ENCODE results near the gene MTG1.
"Not testable (repeated sequence)": the region's sequence is repeated elsewhere in the genome, so short reads cannot be mapped to it uniquely, and the experiment has no call there.

Gene MTG1

DNA sequence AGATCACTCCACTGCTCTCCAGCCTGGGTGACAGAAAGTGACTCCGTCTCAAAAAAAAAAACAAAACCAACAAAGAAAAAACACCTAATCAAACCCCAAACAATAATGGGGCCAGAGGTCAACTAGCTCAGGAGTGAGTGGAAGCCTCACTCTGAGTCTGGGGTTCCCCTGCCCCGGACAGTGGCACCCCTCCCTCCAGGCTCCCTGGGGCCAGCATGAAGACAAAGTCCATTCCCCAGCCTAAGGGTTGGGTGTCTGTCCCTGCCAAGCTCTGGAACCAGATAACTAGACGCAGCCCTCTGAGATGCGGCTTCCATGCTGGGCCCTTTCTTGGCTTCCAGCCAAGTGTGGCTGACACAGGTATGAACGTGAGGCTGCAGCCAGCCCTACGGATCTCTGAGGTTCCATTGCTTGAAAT, 34.4 kb upstream of the MTG1 start:
- no peak for DNase-seq

GRCh38 chr10:133359972-133360610, 33.9 kb upstream of the MTG1 start:
- DNase-seq: no peak

- DNase-seq: no peak
Measured at GRCh38 chr10:133361227-133361626, 32.7 kb upstream of the MTG1 start.

DNA sequence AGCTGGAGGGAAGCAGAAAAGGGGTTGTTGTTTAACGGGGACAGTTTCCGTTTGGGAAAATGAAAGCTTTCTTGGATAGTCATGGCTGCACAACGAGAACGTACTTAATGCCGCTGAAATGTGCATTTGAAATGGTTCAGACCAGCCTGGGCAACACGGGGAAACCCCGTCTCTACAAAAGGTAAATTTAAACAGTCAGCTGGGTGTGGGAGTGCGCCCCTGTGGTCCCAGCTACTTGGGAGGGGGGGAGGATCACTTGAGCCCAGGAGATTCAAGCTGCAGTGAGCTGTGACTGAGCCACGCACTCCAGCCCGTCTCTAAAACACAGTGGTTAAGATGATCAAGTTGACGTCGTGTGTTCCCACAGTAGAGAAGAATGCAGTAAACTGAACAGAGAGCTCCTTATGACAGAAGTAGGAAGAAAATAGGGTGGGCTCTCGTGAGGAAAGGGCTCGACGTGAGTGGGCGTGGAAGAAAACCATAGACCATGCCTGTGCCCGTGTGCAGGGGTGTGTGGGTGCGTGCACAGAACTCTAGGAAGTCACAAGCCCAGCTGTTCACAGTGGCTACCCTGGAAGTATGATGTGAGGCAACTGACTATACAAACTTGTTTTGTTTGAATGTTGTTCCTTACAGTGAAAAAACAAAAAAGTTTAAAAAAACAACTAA, 32.0 kb upstream of the MTG1 start:
- DNase-seq: no peak

DNA sequence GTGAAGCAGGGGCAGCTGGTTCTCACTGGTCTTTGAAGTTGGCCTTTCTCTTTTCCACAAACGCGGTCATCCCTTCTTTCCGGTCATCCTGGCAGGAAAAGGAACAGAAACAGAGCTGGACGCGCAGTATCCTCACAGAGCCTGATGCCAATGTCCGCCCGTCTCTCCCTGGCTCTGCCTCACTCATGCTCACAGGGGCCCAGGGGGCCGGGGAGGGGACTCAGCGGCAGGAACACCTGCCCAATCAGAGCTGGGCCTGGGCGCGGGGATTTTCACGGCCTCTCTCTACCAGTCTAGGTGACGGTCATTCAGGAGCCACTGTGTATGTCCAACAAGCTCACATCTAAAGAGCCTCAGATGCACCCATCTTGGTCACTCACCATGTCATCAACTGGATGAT, 31.1 kb upstream of the MTG1 start:
- no peak for DNase-seq

DNA sequence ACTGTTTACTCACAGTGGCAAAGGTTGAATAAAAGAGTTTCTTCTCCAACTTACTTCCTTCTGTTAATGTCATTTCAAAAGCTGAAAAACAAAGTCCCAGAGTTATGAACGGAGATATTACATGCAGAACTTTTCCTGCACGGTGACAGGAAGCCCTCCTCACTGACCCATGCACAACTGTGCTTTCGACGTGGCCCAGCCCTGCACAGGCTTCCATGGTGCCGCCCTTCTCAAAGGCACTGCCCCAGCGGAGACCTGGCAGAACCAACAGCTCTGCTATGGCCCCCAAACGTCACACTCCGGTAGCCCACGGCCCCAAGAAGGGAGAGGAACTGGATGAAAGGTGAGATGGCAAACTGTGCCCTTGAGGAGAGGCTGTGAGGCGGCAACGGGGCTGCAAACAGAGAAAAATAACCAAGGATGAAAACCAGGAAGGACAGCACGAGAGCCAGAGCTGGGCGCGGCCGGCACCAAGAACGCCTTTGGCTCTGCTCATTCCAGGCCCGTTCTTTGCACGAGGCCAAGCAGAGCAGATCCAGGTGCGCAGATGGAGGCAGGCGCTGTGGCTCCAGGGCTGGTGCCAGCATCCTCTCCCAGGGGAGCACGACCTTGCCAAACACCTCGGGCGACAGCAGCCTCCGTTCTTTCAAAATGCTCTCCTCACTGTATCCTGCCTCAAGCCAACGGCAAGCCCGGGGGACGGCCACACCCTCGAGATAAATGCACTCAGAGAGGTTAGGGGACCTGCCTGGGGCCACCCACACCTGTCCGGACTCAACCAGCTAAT, 29.1 kb upstream of the MTG1 start:
- no peak for DNase-seq

DNA sequence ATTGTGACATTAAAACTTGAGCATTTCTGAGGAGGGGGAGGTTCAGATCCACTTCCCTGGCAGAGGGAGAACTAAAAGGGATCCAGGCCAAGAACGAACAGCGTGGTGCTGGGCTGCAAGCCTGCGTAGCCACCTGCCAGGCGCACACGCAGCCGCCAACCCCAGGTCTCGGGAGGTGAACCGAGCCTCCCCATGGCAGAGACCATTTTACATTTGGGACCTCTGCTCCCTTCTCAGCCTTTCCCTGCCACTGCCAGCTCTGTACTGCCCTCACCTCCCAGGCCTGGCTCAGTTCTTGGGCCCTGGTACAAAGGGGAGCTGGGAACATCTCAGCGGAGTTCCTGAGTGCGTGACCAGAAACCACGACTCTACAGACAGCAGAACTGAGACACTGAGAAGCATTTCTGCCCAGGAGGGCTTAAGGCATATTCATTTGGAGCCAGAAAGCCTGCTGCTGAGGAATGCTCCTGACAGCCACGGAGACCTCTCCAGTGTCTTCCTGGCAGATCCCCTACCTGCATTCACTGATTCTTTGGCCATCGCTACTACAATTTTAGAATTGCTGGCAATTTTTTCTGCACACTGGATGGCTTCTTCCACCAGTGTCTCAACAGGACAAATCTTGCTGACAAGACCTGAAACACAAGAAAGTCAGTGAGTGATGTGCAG, 28.4 kb upstream of the MTG1 start:
- no peak for DNase-seq

GRCh38 chr10:133366130-133366478, 27.9 kb upstream of the MTG1 start:
- no peak for DNase-seq

- no peak for DNase-seq
Measured at GRCh38 chr10:133366751-133367150, 27.2 kb upstream of the MTG1 start.

GRCh38 chr10:133367461-133367860, 26.5 kb upstream of the MTG1 start:
- DNase-seq: not testable (repeated sequence)

DNA sequence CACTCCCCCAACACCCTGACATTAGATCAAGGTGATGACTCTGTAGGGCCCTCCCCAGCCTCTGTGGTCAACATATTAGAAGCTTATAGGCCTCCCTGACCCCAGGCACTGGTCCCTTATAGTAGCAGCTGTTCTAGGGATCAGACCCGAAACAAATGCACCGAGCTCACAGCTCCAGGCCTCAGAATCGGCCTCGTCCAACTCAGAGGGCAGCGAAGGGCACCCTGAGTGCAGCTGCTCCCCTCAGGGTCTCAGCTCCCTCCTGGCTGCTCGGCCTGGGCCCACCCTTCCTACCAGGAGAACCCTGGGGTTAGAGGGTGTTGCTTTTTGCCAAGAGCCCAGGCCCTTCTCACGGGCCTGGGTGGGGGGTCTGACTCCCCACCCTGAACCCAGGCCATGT, 25.8 kb upstream of the MTG1 start:
- no peak for DNase-seq

DNA sequence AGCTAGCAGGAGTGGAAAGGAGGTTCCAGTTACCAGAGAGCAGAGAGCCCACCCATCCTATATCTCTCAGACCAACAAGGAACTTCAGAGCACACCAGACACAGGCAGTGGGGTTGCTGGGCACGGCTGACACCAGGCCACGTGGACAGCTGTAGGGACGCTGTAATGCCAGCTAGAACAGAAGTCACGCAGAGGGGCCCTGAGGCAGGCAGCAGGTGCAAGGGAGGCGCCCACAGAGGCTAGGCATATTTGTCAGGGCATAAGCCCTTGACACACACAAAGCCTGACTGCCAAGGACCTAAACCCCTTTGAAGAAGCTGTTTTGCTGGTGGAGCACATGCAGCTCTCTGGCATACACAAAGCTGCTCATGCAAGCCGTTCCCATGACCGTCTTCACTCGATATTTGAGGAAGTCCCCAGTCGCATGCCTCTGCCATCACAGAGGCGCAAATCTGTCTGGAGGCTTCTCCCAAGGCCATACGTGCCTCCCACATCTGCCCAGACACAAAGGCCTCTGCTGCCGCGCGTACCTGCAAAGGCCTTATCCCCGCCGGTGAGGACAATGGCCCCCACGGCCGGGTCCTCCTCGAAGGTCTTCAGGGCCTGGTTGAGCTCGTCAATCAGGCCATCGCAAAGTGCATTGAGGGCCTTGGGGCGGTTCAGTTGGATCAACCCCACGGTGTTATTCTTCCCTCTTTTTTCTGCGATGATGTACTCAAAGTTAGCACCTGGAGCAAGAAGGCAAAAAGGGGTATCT, 23.7 kb upstream of the MTG1 start:
- DNase-seq: no peak

DNA sequence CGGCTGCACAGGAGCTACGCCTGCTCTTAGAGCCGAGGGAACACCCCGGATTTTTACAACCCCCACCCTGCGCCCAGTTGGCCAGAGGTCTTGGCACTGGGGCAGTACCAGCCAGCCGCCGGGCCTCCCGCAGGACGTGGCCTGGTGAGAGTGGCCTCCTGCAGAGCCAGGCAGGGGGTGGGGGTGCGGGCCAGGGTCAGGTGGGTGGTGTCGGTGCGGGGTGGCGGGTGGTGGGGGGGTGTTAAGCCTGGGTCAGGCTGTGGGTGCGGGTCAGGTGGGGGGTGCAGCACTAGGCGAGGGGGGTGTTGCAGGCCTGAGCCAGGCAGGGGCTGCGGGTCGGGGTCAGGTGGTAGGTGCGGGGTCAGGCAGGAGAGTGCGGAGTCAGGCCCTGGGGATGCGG, 21.4 kb upstream of the MTG1 start:
- no peak for DNase-seq

GRCh38 chr10:133373174-133374090, 20.5 kb upstream of the MTG1 start, which contains the start of gene ECHS1:
TSS of gene ECHS1 (minus strand) at chr10:133373354. CDS start at chr10:133373333, 21 bp downstream.
- DNase-seq: peak; percentile 90

DNA sequence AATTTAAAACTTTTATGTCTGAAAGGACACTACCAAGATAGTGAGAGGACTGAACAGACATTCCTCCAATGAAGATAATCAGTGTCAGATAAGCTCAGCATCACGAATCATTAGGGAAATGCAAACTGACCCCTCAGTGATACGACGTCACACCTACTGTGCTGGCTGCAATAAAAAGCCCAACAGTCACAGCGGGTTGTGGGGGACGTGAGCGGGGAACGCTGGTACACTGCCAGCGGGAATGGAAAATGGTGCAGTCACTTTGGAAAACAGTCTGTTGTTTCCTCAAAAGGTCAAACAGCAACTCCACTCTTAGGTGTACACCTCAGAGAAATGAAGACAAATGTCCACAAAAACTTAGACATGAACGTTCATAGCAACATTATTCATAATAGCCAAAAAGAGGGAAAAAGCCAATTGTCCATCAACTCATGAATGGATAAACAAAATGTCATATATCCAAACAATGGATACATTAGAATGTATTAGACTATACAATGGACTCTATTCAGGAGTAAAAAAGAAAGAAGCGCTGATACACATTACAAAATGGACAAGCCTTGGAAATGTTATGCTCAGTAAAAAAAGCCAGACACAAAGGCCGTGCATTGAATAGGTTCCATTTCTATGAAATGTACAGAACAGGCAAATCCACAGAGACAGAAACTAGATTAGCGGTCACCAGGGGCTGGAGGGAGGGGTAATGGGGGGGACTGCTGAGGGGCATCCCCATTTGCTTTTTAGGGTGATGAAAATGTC, 18.4 kb upstream of the MTG1 start:
- no peak for DNase-seq

- DNase-seq: not testable (repeated sequence)
Measured at GRCh38 chr10:133376183-133376582, 17.8 kb upstream of the MTG1 start.

DNA sequence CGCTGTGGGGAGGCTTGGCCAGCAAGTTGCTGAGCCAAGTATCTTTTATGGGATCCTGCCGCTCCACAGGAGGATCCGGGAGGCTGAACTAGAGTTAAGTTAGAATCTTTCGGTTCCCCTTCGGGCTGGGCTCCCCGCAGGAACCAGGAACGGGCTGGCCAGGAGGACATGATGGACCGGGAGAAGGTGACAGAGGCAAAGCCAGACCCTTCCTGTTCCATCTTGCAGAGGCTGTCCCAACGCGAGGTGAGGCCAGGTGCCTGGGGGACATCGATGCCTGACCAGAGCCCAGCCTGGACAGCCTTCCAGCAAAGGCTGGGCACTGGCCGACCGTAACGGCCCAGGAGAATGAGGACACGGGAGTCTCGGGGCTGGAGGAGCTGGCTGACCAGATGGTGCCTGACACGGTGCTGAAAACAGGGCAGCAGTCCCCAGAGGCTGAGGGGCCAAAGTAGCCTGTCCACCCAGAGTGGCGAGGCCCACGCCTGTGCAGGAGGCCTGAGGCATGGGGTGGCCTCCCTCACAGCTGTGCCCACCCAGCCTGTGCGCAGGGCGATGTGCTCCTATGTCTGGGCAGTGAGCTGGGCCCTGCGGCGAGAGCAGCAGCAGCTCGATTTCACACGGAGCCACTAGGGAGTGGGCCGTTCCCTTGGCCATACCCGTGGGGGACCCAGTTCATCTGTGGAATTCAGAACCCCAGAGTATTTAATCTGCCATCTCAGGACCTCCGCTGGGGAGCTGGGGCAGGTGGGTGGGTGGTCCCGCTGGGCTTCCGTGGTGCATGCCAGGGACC, 16.7 kb upstream of the MTG1 start:
- DNase-seq: no peak

- no peak for DNase-seq
Measured at GRCh38 chr10:133377818-133378250, 16.1 kb upstream of the MTG1 start.

DNA sequence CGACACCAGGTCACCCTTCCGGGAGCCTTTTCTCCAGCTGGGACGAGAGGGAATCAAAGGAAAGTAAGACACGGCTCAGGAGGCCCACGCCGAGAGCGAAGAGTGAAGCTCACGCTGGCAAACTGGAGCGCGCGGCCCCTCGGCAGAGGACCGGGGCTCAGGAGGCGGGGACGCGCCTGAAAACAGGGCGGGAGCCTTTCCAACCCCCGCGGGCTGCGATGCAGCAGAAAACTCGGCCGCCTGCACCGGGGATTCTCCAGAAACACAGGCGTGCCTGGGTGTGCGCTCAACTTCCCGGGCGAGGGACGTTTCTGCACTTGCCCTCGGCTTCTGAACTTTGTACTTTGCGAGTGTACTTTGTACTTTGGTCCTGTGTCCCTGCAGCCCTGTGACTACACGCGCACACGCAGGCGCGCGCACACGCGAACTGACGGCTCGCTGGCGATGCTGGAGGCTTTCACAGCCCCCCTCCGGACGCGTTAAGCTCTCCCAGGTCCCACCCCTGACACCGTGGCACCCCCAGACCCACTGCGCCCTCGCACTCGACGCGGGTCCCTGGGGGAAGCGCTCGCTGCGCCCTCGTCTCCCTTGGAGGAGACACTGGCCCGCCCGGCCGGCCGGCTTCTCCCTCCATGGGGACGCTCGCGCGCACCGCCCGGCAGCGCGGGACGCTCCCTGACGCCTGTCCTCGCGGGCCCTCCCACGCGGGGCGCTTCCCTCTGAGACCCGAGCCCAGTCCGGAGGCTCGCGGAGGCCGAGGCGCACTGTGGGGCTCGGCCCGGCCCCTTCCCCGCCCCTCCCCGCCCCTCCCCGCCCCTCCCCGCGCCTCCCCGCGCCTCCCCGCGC, 15.5 kb upstream of the MTG1 start:
- peak; percentile 22 for DNase-seq

Measured in HCEC 1CT (cell line).